ENCODE data around the gene TRPC4. TPM values are rescaled to one million over a fixed set of nuclear protein-coding genes. Genes with fewer than 3 reads are reported as not detected.

TRPC4 gene
- total and polyA plus RNA-seq, 2 donors (not counting 3 experiments of a cell fraction or from before 2014, with no cell fraction given) = 0.04 to 0.64 TPM

GRCh38 chr13:37666036-37666435 lies 203.5 kb downstream of the TRPC4 start:
- CTCF ChIA-PET = interaction anchor here (1.1 to 1.3 kb wide), 4 partner anchors 11 to 35 kb away, joined by 3 to 6 read pairs (median 4); no protein-coding TSS in a partner anchor
- no peak for FAIRE-seq
- H3K9ac ChIP-seq (replicated peaks; ENCODE audit: extremely low read depth, insufficient read depth, low read length) = no peak overlapping the region
- no peak overlapping the region for H2AFZ ChIP-seq (ENCODE audit: low read depth, low read length)
- DNase-seq (ENCODE audit: low read depth, low spot score) = no peak
- POLR2A ChIA-PET = no interaction called here
- no peaks in the 10 kb centered on the region for H3K27me3 ChIP-seq (ENCODE audit: control insufficient read depth in 2 of 2, insufficient read depth in 2 of 2, low read length in 2 of 2)
- no peaks in the 10 kb centered on the region for H3K79me2 ChIP-seq (ENCODE audit: control insufficient read depth, insufficient read depth, low read length)
- H3K9me1 ChIP-seq (replicated peaks; ENCODE audit: control insufficient read depth, extremely low read depth, insufficient read depth, low read length) = no peaks in the 10 kb centered on the region
- BruUV-seq (replicated peaks) = no TSS peak
- dilution Hi-C loops (cut with MboI; ENCODE audit: extremely low pct_ligation_motif_present, low sequenced_read_pairs) = no loop called here
- H3K4me3 ChIP-seq (replicated peaks in 1 of 3; ENCODE audit: insufficient read depth in 1 of 3, low read depth in 1 of 3, low read length in 3 of 3) = no peak overlapping the region
- no peaks in the 10 kb centered on the region for H3K9me3 ChIP-seq (replicated peaks; ENCODE audit: control insufficient read depth, insufficient read depth, low read length)
- intact Hi-C loops (cut with micrococcal nuclease) = no loop called here
- H3K4me1 ChIP-seq (ENCODE audit: control insufficient read depth, extremely low read depth, insufficient read depth, low read length) = peaks cover 11% of the 10 kb centered on the region
- H3K27ac ChIP-seq (ENCODE audit: insufficient read depth, low read depth, low read length) = no peak overlapping the region
- H4K20me1 ChIP-seq (replicated peaks; ENCODE audit: control insufficient read depth, extremely low read depth, insufficient read depth, low read length) = no peaks in the 10 kb centered on the region
- no peak for TF ChIP-seq MYC (IDR thresholded peaks at IDR 0.05; ENCODE audit: low read depth, low read length)
- no peak for TF ChIP-seq FOS (IDR thresholded peaks at IDR 0.05; ENCODE audit: borderline replicate concordance, insufficient read depth, low read length)
- no peak for TF ChIP-seq POLR2A (IDR thresholded peaks at IDR 0.05; ENCODE audit: low read depth, low read length)
- TF ChIP-seq EZH2 (IDR thresholded peaks at IDR 0.05; ENCODE audit: borderline replicate concordance, low read depth, low read length, severe bottlenecking) = no peak
- no peak for TF ChIP-seq CTCF (IDR thresholded peaks at IDR 0.05; ENCODE audit: extremely low read depth in 1 of 2, insufficient read depth in 1 of 2, low read depth in 1 of 2, low read length in 2 of 2)
- TF ChIP-seq JUN (IDR thresholded peaks at IDR 0.05; ENCODE audit: borderline replicate concordance, insufficient read depth, insufficient read length, low read depth) = no peak
- no peak for TF ChIP-seq MAX (IDR thresholded peaks at IDR 0.05; ENCODE audit: insufficient read depth, insufficient read length)
- no peak for TF ChIP-seq POLR2AphosphoS5 (IDR thresholded peaks at IDR 0.05; ENCODE audit: insufficient read depth, low read depth, low read length)
- TF ChIP-seq GATA2 (IDR thresholded peaks at IDR 0.05; ENCODE audit: insufficient read depth, insufficient read length, low read depth, low read length) = no peak
- H3K36me3 ChIP-seq (ENCODE audit: control insufficient read depth in 2 of 2, extremely low read depth in 1 of 2, insufficient read depth in 2 of 2, low read length in 2 of 2) = no peaks in the 10 kb centered on the region
- no peak overlapping the region for H3K4me2 ChIP-seq (ENCODE audit: insufficient read depth, low read length)

Data from endothelial cell of umbilical vein (primary cell).